ENCODE data around the gene ARHGEF1.
"Not testable (repeated sequence)": the region's sequence is repeated elsewhere in the genome, so short reads cannot be mapped to it uniquely, and the experiment has no call there.

The ARHGEF1 gene

DNA sequence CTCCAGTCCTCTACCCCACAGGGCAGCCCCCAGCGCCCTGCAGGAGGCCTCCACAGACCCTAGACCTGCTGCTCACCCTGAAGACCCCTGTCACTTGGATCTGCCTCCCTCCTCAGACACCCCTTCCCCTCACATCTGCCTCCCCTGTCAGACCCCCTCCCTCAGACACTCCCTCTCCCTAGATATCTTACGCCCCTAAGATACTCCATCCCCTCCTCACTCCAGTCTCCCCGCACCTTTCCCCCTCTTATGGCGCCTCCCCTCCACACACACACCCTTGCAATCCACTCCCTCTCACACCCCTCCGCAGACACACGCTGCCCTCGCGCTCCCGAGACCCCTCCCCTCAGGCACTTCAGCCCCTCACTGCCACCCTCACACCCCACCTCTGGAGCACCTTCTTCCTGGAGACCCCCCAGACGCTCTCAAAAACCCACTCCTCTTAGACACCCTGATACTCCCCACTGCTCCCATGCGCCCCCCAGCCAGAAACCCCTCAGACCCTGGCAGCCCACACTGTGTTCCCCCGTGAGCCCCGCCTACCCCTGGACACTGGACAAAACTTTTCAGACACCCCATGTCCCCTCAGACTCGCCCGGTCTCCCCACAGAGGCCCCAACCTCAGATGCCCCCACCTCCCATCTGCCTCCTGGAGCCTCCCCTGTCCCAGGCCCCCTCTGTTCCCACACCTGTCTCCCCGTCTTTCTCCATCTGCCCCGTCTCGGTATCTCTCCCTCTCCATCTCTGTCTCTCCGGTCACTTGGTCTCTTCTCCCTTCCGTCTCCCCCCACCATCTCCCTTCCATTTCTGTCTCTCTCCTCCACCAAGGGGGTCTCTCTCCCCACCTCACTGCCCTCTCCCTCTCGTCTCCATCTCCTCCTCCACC, 30.8 kb downstream of the ARHGEF1 start:
- no peak for ATAC-seq (replicated peaks; ENCODE audit: extremely low read depth, poor library complexity, severe bottlenecking)
- DNase-seq (ENCODE audit: low spot score in 2 of 2), result no peak
- peaks cover 33% of the 10 kb centered on the region for H3K4me1 Mint-ChIP-seq
- no peak overlapping the region for H3K4me3 Mint-ChIP-seq
- peak overlapping the region; percentile 54 for H3K27ac Mint-ChIP-seq (ENCODE audit: low read depth)
- peaks cover 12% of the 10 kb centered on the region for H3K36me3 Mint-ChIP-seq (ENCODE audit: insufficient read depth)
- H3K27me3 Mint-ChIP-seq, result peaks cover 11% of the 10 kb centered on the region
- no peaks in the 10 kb centered on the region for H3K9me3 Mint-ChIP-seq

DNA sequence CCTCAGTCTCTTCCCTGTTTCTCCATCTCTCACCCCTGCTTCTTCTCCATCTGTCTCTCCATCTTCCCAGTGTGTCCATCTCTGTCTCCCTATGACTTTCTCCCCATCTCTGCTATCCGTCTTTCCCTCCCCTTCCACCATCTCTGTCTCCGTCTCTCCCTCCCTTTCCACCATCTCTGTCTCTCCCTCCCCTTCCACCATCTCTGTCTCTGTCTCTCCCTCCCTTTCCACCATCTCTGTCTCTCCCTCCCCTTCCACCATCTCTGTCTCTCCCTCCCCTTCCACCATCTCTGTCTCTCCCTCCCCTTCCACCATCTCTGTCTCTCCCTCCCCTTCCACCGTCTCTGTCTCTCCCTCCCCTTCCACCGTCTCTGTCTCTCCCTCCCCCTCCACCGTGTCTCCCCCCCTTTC, 31.4 kb downstream of the ARHGEF1 start:
- ATAC-seq (replicated peaks; ENCODE audit: extremely low read depth, poor library complexity, severe bottlenecking); DNase-seq (ENCODE audit: low spot score in 2 of 2); H3K36me3 Mint-ChIP-seq (ENCODE audit: insufficient read depth); H3K9me3 Mint-ChIP-seq; H3K4me3 Mint-ChIP-seq: not testable (repeated sequence)
- Mint-ChIP-seq H3K27ac (ENCODE audit: low read depth) (peak overlapping the region; percentile 54), H3K27me3 (peaks cover 11% of the 10 kb centered on the region), H3K4me1 (peaks cover 27% of the 10 kb centered on the region)

DNA sequence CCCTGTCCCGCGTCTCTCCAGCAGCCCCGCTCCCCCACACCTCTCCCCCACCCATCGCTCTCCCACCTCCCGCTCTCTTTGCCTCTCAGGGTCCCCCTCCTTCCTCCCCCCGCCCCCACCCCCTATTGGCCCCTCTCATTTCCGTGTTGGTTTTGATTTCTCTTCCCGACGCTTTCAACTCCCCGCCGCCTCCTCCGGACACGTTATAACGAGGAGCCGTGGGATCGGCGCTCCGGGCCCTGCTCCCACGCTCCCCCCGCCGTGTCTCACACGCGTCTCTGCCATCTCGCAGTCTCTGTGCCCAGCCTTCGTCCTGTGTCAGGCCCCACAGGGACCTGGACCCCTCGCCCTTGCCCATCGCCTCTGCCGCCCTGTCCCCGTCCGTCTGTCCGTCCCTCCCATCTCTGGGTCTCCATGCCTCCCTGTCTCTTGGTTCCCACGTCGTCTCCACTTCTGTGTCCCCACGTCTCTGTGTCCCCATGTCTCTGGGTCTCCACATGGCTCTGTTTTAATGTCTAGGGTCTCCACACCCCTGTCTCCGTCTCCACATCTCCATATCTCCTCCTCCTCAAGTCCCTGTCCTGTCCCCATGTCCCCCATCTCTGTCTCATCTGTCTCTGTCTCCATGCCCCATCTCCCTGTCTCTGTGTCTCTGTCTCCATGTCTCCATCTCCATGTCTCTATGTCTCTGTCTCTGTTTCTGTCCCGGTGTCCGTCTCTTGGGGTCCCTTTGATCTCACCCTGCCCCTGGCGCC, 32.2 kb downstream of the ARHGEF1 start:
- H3K4me1 Mint-ChIP-seq, result peaks cover 25% of the 10 kb centered on the region
- H3K4me3 Mint-ChIP-seq, result no peak overlapping the region
- no peak for ATAC-seq (replicated peaks; ENCODE audit: extremely low read depth, poor library complexity, severe bottlenecking)
- H3K27me3 Mint-ChIP-seq, result peaks cover 11% of the 10 kb centered on the region
- peaks cover 10% of the 10 kb centered on the region for H3K36me3 Mint-ChIP-seq (ENCODE audit: insufficient read depth)
- H3K27ac Mint-ChIP-seq (ENCODE audit: low read depth), result no peak overlapping the region
- DNase-seq (ENCODE audit: low spot score in 2 of 2), result no peak
- H3K9me3 Mint-ChIP-seq, result no peaks in the 10 kb centered on the region

DNA sequence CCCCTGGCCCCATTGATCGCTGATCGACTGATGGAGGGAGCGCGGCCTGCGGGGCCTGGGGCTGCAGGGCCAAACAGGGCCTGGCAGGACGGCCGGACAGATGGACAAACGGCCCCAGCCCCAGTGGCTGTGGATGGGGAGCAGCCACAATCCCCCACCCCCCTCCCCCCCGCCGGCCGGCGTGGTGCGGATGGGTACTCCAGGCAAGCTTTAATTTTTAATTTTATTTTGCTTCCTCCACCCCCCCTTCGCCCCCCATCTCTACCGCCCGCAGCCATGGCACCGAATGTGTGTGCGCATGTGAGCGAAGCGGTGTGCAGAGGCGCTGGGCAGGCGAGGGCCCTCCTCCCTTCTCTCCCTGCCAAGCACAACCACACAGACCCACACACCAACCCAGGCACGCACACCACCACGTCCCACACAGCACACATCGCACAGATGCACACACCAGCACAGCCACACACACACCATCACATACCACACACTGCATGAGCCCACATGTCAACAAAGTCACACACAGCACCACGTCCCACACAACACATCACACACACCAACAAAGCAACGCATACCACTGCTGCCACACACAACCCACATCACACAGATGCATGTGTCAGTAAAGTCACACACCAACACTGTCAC, 32.9 kb downstream of the ARHGEF1 start:
- Mint-ChIP-seq H3K9me3 (no peaks in the 10 kb centered on the region), H3K4me1 (peaks cover 18% of the 10 kb centered on the region), H3K36me3 (ENCODE audit: insufficient read depth) (peaks cover 4% of the 10 kb centered on the region), H3K27ac (ENCODE audit: low read depth) (no peak overlapping the region), H3K27me3 (peaks cover 11% of the 10 kb centered on the region), H3K4me3 (no peak overlapping the region)
- DNase-seq (ENCODE audit: low spot score in 2 of 2) (no peak), ATAC-seq (replicated peaks; ENCODE audit: extremely low read depth, poor library complexity, severe bottlenecking) (no peak)

DNA sequence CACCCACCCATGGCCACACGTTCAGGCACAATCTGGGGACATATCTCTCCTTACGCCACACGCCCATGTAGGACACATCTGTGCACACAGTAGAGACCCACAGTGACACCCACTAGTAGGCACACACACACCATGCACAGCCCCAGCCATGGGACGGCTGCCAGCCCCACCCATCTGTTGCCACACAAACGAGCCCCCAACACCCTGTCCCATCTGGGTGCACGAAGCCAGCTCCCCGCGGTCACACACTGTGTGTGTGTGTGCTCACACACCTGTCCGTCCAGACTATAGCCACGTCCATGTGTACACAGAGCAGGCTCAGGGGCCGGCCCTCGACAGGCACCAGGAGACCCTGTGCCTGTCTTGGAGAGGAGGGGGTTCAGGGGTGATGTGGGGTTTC, 34.7 kb downstream of the ARHGEF1 start:
- peaks cover 10% of the 10 kb centered on the region for H3K4me1 Mint-ChIP-seq
- no peak overlapping the region for H3K4me3 Mint-ChIP-seq
- no peak for DNase-seq (ENCODE audit: low spot score in 2 of 2)
- no peak for ATAC-seq (replicated peaks; ENCODE audit: extremely low read depth, poor library complexity, severe bottlenecking)
- H3K36me3 Mint-ChIP-seq (ENCODE audit: insufficient read depth), result no peaks in the 10 kb centered on the region
- H3K9me3 Mint-ChIP-seq, result no peaks in the 10 kb centered on the region
- H3K27ac Mint-ChIP-seq (ENCODE audit: low read depth), result no peak overlapping the region
- H3K27me3 Mint-ChIP-seq, result peaks cover 28% of the 10 kb centered on the region

DNA sequence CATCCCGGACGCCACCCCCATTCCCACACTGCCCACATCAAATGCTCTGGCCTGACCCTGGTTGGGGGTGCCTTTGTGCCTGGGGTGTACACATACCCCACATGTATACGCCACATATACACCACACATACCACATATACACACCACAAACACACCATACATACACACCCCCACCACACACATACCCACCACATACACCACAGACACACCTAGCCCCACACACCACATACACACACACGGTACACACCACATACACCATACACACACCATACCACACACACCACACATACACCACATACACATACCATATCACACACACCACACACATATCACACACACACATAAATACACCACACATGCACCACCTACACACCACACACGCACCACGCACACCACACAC, 35.1 kb downstream of the ARHGEF1 start:
- Mint-ChIP-seq H3K36me3 (ENCODE audit: insufficient read depth) (no peaks in the 10 kb centered on the region), H3K27ac (ENCODE audit: low read depth) (no peak overlapping the region), H3K9me3 (no peaks in the 10 kb centered on the region), H3K4me1 (peaks cover 12% of the 10 kb centered on the region), H3K4me3 (no peak overlapping the region), H3K27me3 (peaks cover 31% of the 10 kb centered on the region)
- DNase-seq (ENCODE audit: low spot score in 2 of 2) (no peak), ATAC-seq (replicated peaks; ENCODE audit: extremely low read depth, poor library complexity, severe bottlenecking) (no peak)

DNA sequence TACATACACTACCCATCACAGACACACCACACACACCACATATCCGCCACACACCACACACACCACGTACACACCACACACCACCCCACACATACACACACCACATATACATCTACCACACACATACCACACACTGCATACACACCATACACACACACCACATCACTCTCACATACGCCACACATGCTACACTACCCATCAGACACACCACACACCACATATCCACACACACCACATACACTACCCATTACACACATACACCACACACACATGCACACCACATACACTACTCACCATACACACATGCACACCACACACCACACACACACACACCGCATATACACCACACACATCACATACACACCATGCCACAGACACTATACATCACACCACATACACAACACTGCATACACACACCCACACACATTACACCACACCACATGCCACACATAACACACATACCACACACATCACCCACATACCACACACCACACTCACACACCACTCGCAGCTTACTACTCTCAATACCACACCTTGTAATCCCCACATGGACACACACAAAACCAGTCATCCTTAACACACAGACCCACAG, 35.8 kb downstream of the ARHGEF1 start:
- peaks cover 17% of the 10 kb centered on the region for H3K4me1 Mint-ChIP-seq
- H3K27me3 Mint-ChIP-seq, result peaks cover 35% of the 10 kb centered on the region
- H3K9me3 Mint-ChIP-seq, result no peaks in the 10 kb centered on the region
- no peak overlapping the region for H3K4me3 Mint-ChIP-seq
- H3K27ac Mint-ChIP-seq (ENCODE audit: low read depth), result no peak overlapping the region
- H3K36me3 Mint-ChIP-seq (ENCODE audit: insufficient read depth), result no peaks in the 10 kb centered on the region
- no peak for ATAC-seq (replicated peaks; ENCODE audit: extremely low read depth, poor library complexity, severe bottlenecking)
- no peak for DNase-seq (ENCODE audit: low spot score in 2 of 2)

DNA sequence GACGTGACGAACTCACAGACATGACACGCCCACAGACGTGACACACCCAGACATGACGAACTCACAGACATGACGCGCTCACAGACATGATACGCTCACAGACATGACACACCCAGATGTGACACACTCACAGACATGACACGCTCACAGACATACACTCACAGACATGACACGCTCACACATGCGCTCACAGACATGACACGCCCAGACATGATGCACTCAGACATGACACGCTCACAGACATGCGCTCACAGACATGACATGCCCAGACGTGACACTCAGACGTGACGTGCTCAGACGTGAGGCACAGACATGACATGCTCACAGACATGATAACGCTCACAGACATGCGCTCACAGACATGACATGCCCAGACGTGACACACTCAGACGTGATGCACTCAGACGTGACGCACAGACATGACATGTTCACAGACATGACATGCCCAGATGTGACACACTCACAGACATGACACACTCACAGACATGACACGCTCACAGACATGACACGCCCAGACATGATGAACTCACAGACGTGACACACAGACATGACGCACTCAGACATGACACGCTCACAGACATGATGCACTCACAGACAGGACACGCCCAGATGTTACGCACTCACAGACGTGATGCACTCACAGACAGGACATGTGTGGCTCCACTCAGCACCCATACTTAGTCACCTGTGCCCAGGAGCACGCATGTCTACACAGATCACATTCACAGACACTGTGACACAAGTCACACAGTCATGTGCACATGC, 37.1 kb downstream of the ARHGEF1 start:
- DNase-seq (ENCODE audit: low spot score in 2 of 2), result no peak
- Mint-ChIP-seq H3K36me3 (ENCODE audit: insufficient read depth) (no peaks in the 10 kb centered on the region), H3K27ac (ENCODE audit: low read depth) (no peak overlapping the region), H3K4me3 (no peak overlapping the region), H3K4me1 (peaks cover 11% of the 10 kb centered on the region), H3K9me3 (no peaks in the 10 kb centered on the region), H3K27me3 (peaks cover 27% of the 10 kb centered on the region)
- no peak for ATAC-seq (replicated peaks; ENCODE audit: extremely low read depth, poor library complexity, severe bottlenecking)

DNA sequence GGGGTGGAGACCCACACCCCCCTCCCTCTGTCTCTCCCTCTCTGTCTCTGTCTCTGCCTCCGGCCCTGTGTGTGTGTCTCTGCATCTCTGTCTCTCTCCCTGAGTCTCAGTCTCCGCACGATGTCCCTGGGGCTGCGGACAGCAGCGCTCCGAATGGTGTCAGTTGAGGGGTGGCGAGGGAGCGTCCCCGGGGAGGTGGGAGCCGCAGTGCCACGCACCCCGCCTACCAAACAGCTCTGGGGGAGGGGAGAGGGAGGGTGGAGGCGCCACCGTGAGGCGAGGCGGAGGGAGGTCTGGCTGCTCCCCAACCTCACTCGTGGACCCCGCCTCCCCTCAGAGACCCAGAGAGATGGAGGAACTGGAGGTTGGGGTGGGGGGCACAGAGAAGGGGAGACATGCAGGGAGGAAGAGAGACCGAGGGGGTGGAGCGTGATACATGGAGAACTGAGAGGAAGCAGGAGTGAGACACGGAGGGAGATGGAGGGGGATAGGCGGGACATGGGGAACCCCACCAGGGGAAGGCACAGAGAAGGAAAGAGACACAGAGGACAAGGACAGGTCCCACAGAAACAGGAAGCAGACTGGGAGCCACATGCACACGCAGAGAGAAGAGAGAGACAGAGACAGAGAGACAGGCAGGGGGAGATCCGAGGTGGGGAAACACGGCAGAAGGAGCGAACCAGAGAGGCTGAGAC, 38.0 kb downstream of the ARHGEF1 start:
- Mint-ChIP-seq H3K36me3 (ENCODE audit: insufficient read depth) (no peaks in the 10 kb centered on the region), H3K4me1 (peaks cover 11% of the 10 kb centered on the region), H3K27ac (ENCODE audit: low read depth) (peak overlapping the region; percentile 20), H3K27me3 (peaks cover 27% of the 10 kb centered on the region), H3K4me3 (no peak overlapping the region), H3K9me3 (no peaks in the 10 kb centered on the region)
- DNase-seq (ENCODE audit: low spot score in 2 of 2), result no peak
- ATAC-seq (replicated peaks; ENCODE audit: extremely low read depth, poor library complexity, severe bottlenecking), result no peak

DNA sequence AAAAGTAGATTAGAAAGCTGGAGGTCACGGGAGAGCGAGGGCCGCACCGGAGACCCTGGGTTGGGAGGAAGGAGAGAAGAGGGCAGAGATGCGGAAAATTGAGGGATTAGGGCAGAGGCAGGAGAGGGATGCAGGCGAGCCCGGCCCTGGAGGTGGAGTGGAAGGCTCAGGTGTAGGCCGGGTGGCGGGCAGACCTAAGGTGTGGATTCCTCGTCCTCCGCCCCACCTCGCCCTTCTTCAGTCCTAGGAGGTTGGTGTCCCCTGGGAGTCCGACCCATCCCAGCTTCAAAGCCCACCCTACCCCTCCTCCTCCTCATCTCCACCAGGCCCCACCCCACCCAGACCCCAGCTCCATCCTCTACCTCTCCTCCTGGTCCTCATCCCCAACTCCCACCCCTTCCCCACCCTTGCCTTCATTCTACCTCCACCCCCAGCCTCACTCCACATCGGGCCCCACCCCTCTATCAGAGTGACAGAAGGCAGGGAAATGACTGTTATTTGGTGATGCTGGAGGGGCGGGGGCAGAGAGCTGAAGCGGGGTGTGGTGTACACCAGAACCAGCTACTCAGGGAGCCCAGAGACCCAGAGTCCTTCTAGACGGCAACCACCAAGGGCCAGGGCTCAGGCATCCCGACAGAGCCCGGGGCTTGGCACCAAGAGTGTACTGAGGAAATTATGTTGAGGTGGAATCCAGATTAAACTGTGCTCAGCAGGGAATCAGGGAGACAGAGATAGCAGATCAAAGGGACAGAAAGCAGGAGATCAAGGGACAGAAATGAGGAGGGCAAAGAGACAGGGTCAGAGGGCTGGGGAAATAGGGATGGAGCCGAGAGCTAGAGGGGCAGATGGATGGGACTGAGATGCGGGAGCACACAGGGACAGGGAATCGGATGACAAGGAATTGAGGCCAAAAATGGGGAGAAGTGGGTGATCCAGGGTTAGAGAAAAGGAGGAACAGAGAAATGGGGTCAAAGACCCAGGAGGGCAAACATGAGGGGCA, 38.9 kb downstream of the ARHGEF1 start:
- ATAC-seq (replicated peaks; ENCODE audit: extremely low read depth, poor library complexity, severe bottlenecking), result no peak
- H3K4me1 Mint-ChIP-seq, result peaks cover 11% of the 10 kb centered on the region
- no peaks in the 10 kb centered on the region for H3K9me3 Mint-ChIP-seq
- no peak for DNase-seq (ENCODE audit: low spot score in 2 of 2)
- H3K27ac Mint-ChIP-seq (ENCODE audit: low read depth), result peak overlapping the region; percentile 20
- H3K36me3 Mint-ChIP-seq (ENCODE audit: insufficient read depth), result no peaks in the 10 kb centered on the region
- no peak overlapping the region for H3K4me3 Mint-ChIP-seq
- peaks cover 27% of the 10 kb centered on the region for H3K27me3 Mint-ChIP-seq

DNA sequence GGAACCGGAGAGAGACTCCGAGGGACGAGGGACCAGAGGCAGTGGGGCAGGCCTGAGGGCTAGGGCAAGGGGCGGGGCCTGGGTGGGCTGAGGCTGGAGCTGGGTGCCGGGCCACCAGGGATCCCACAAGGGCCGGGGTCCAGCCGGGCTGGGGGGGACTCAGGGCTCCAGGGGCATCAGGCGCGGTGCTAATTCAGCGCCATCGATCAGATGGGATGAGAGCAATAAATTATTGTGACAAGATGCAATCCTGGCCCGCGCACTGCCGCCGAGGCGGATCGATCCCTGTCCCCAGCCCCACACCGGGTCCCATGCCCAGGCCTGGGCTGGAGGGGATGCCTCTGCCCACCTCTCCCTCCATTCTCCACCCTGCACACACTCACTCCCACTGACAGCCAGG, 39.6 kb downstream of the ARHGEF1 start:
- peaks cover 11% of the 10 kb centered on the region for H3K4me1 Mint-ChIP-seq
- no peaks in the 10 kb centered on the region for H3K9me3 Mint-ChIP-seq
- H3K36me3 Mint-ChIP-seq (ENCODE audit: insufficient read depth), result no peaks in the 10 kb centered on the region
- ATAC-seq (replicated peaks; ENCODE audit: extremely low read depth, poor library complexity, severe bottlenecking) (no peak), DNase-seq (ENCODE audit: low spot score in 2 of 2) (no peak)
- H3K4me3 Mint-ChIP-seq, result no peak overlapping the region
- H3K27ac Mint-ChIP-seq (ENCODE audit: low read depth), result no peak overlapping the region
- H3K27me3 Mint-ChIP-seq, result peaks cover 27% of the 10 kb centered on the region
